H1 (cell line): ENCODE data around the gene METRNL. TPM values are rescaled to one million over a fixed set of nuclear protein-coding genes. Genes with fewer than 3 reads are reported as not detected.
A peak's percentile ranks its signal among the peaks of the same experiment; 100 is the strongest.

ENCODE experiments used
- CTCF ChIA-PET: fragments of 300-600 bp; sonication (Branson Sonifier 250); formaldehyde crosslinking; loops from one replicate; lab custom pipeline; 2021; ENCODE audit not compliant: partially characterized antibody; lab: Charles Lee
- POLR2A ChIA-PET: fragments of 300-600 bp; sonication (Branson Sonifier 250); formaldehyde crosslinking; loops from one replicate; lab custom pipeline; 2021; ENCODE audit warnings: inconsistent platforms; ENCODE audit not compliant: partially characterized antibody; lab: Charles Lee
- DNase-seq, 2 experiments: peaks; one replicate each; pipeline versions ENCODE4 v3.0.0 to v3.0.0-alpha.2; 2010 to 2022; ENCODE audit warnings: low spot score in 2 of 2, low read depth in 1 of 2, mixed read lengths in 1 of 2
- FAIRE-seq: peaks from 2 replicates; lab custom pipeline; 2011; peaks lifted over from hg19 to GRCh38; lab: Jason Lieb, UNC
- H2AFZ ChIP-seq: 2 replicates; pipeline ENCODE4 v1.8.1; 2012; ENCODE audit warnings: low read length, inconsistent platforms
- H2AK5ac ChIP-seq: 2 replicates; pipeline ENCODE4 v1.6.1; 2013; ENCODE audit warnings: low read depth, low read length
- H2BK120ac ChIP-seq: replicated peaks from 2 replicates; pipeline ENCODE3; 2013; ENCODE audit warnings: low read depth, low read length, inconsistent platforms
- H2BK12ac ChIP-seq: 2 replicates; pipeline ENCODE4 v1.6.1; 2013; ENCODE audit warnings: low read depth, low read length
- H2BK15ac ChIP-seq: 2 replicates; pipeline ENCODE4 v1.6.1; 2013; ENCODE audit warnings: low read length
- H2BK20ac ChIP-seq: 2 replicates; pipeline ENCODE4 v1.6.1; 2013; ENCODE audit warnings: low read length
- H2BK5ac ChIP-seq: 2 replicates; pipeline ENCODE4 v1.6.1; 2013; ENCODE audit warnings: low read depth, low read length
- H3K14ac ChIP-seq: 2 replicates; pipeline ENCODE4 v1.6.1; 2013; ENCODE audit warnings: inconsistent platforms; ENCODE audit not compliant: insufficient read length
- H3K18ac ChIP-seq: 2 replicates; pipeline ENCODE4 v1.6.1; 2013; ENCODE audit warnings: low read length; ENCODE audit errors: extremely low read depth
- H3K23ac ChIP-seq: 2 replicates; pipeline ENCODE4 v1.6.1; 2013; ENCODE audit warnings: inconsistent platforms; ENCODE audit not compliant: insufficient read length
- H3K23me2 ChIP-seq: 2 replicates; pipeline ENCODE4 v1.6.1; 2013; ENCODE audit warnings: low read depth, low read length
- H3K27ac ChIP-seq: 2 replicates; pipeline ENCODE4 v1.6.1; 2011; ENCODE audit warnings: low read depth, low read length, inconsistent platforms
- H3K27me3 ChIP-seq, 4 experiments: replicated peaks in 1 of 4; 1 replicate in 1 of 4; 2 replicates in 3 of 4; pipeline versions ENCODE4 v1.6.1 to v1.8.1; 2011 to 2013; ENCODE audit warnings: low read length in 3 of 4, mild to moderate bottlenecking in 3 of 4, inconsistent platforms in 2 of 4, mixed read lengths in 2 of 4, moderate library complexity in 1 of 4; ENCODE audit not compliant: control insufficient read depth in 3 of 4, insufficient read depth in 3 of 4; ENCODE audit errors: extremely low read depth in 1 of 4
- H3K36me3 ChIP-seq, 4 experiments: 2 replicates each; pipeline versions ENCODE4 v1.6.1 to v1.8.1; 2011 to 2013; ENCODE audit warnings: mild to moderate bottlenecking in 4 of 4, low read length in 3 of 4, moderate library complexity in 2 of 4, control low read depth in 1 of 4, inconsistent platforms in 1 of 4; ENCODE audit not compliant: insufficient read depth in 4 of 4, control insufficient read depth in 2 of 4
- H3K4ac ChIP-seq: replicated peaks from 2 replicates; pipeline ENCODE3; 2013; ENCODE audit warnings: low read length, low read depth, mixed read lengths, inconsistent platforms; ENCODE audit not compliant: insufficient read length
- H3K4me1 ChIP-seq, 4 experiments: replicated peaks in 1 of 4; 1 replicate in 1 of 4; 2 replicates in 3 of 4; pipeline versions ENCODE4 v1.6.1 to v1.8.1; 2011 to 2013; ENCODE audit warnings: low read length in 3 of 4, inconsistent platforms in 2 of 4, mixed read lengths in 1 of 4; ENCODE audit not compliant: insufficient read depth in 4 of 4, control insufficient read depth in 3 of 4
- H3K4me2 ChIP-seq, 2 experiments: 2 replicates each; pipeline versions ENCODE4 v1.6.1 to v1.8.1; 2011 to 2013; ENCODE audit warnings: low read depth in 2 of 2, low read length in 2 of 2, control low read depth in 1 of 2, inconsistent platforms in 1 of 2, mild to moderate bottlenecking in 1 of 2; ENCODE audit not compliant: insufficient read depth in 1 of 2
- H3K4me3 ChIP-seq, 4 experiments: fragments of 200-600, 300-600 bp in 1 of 4; sonication (generic), shearing (Covaris generic), sonication (Bioruptor Twin) in 1 of 4; 2 replicates each; pipeline versions ENCODE4 v1.5.1 to v1.8.1; 2011 to 2016; ENCODE audit warnings: low read length in 4 of 4, low read depth in 3 of 4, control low read depth in 2 of 4, inconsistent platforms in 2 of 4, mild to moderate bottlenecking in 2 of 4, mixed read lengths in 1 of 4, moderate library complexity in 1 of 4; ENCODE audit not compliant: insufficient read depth in 2 of 4; ENCODE audit errors: extremely low read depth in 1 of 4
- H3K56ac ChIP-seq: replicated peaks from 2 replicates; pipeline ENCODE3; 2013; ENCODE audit warnings: low read depth, mild to moderate bottlenecking, mixed read lengths, low read length, inconsistent platforms; ENCODE audit not compliant: insufficient read length
- H3K79me1 ChIP-seq: 2 replicates; pipeline ENCODE4 v1.6.1; 2013; ENCODE audit warnings: low read depth, low read length, control low read depth
- H3K79me2 ChIP-seq, 2 experiments: 2 replicates each; pipeline versions ENCODE4 v1.6.1 to v1.8.1; 2012 to 2013; ENCODE audit warnings: low read length in 2 of 2, mild to moderate bottlenecking in 2 of 2, inconsistent platforms in 1 of 2; ENCODE audit not compliant: insufficient read depth in 2 of 2, control insufficient read depth in 1 of 2
- H3K9ac ChIP-seq, 4 experiments: replicated peaks in 1 of 4; 1 replicate in 1 of 4; 2 replicates in 3 of 4; pipeline versions ENCODE4 v1.6.1 to v1.8.1; 2011 to 2013; ENCODE audit warnings: low read depth in 3 of 4, low read length in 3 of 4, control low read depth in 2 of 4, mild to moderate bottlenecking in 2 of 4, moderate library complexity in 2 of 4, inconsistent platforms in 1 of 4; ENCODE audit errors: extremely low read depth in 1 of 4
- H3K9me3 ChIP-seq, 2 experiments: 2 replicates each; pipeline versions ENCODE4 v1.6.1 to v1.8.1; 2012 to 2013; ENCODE audit warnings: mild to moderate bottlenecking in 2 of 2, moderate library complexity in 2 of 2, control low read depth in 1 of 2, inconsistent platforms in 1 of 2, low read depth in 1 of 2, low read length in 1 of 2, mixed read lengths in 1 of 2; ENCODE audit not compliant: insufficient read depth in 2 of 2
- H4K20me1 ChIP-seq, 2 experiments: replicated peaks in 1 of 2; 2 replicates each; pipeline versions ENCODE3 to v1.8.1; 2011 to 2013; ENCODE audit warnings: inconsistent platforms in 2 of 2, low read length in 2 of 2, mild to moderate bottlenecking in 1 of 2; ENCODE audit not compliant: insufficient read depth in 2 of 2, control insufficient read depth in 1 of 2
- H4K5ac ChIP-seq: 2 replicates; pipeline ENCODE4 v1.6.1; 2013; ENCODE audit warnings: low read length, low read depth, mixed read lengths, inconsistent platforms; ENCODE audit not compliant: insufficient read length
- H4K8ac ChIP-seq: 2 replicates; pipeline ENCODE4 v1.8.0; 2013; ENCODE audit warnings: mild to moderate bottlenecking, moderate library complexity, low read length, inconsistent platforms; ENCODE audit not compliant: insufficient read depth; ENCODE audit errors: extremely low read depth
- H4K91ac ChIP-seq: replicated peaks from 2 replicates; pipeline ENCODE3; 2013; ENCODE audit warnings: low read length, mixed read lengths, inconsistent platforms; ENCODE audit not compliant: insufficient read length
- ASH2L ChIP-seq: fragments of 200-600, 300-600 bp; sonication (generic); IDR thresholded peaks from one replicate; pipeline ENCODE4 v1.7.1; 2017; ENCODE audit warnings: low read length
- BCL11A ChIP-seq, 2 experiments: IDR thresholded peaks; one replicate each; pipeline ENCODE4 v1.6.1; 2011; ENCODE audit warnings: low read depth in 2 of 2, low read length in 2 of 2, mild to moderate bottlenecking in 2 of 2
- CEBPB ChIP-seq: IDR thresholded peaks from 2 replicates; pipeline ENCODE4 v1.6.1; 2012; ENCODE audit warnings: low read depth, low read length
- CHD2 ChIP-seq: IDR thresholded peaks from 2 replicates; pipeline ENCODE4 v1.6.1; 2012; ENCODE audit warnings: low read length, improper control_type of control experiment
- CREB1 ChIP-seq: IDR thresholded peaks from 2 replicates; pipeline ENCODE4 v1.6.1; 2012; ENCODE audit warnings: inconsistent platforms
- CTBP2 ChIP-seq: IDR thresholded peaks from 2 replicates; pipeline ENCODE4 v1.7.0; 2011; ENCODE audit warnings: borderline replicate concordance, mild to moderate bottlenecking, moderate library complexity, mixed read lengths, low read length; ENCODE audit not compliant: insufficient read depth, insufficient read length
- FOSL1 ChIP-seq: IDR thresholded peaks from 2 replicates; pipeline ENCODE4 v1.6.1; 2011; ENCODE audit warnings: mild to moderate bottlenecking, low read depth, low read length, moderate library complexity; ENCODE audit not compliant: insufficient read depth
- HDAC6 ChIP-seq: IDR thresholded peaks from one replicate; pipeline ENCODE4 v1.7.1; 2012; ENCODE audit warnings: low read depth, mild to moderate bottlenecking, inconsistent platforms, low read length, moderate library complexity
- KDM1A ChIP-seq: fragments of 200-600, 300-600 bp; sonication (generic); IDR thresholded peaks from 2 replicates; pipeline ENCODE4 v1.7.1; 2016; ENCODE audit warnings: mild to moderate bottlenecking, low read length, borderline replicate concordance
- KDM4A ChIP-seq: IDR thresholded peaks from one replicate; pipeline ENCODE4 v1.7.1; 2012; ENCODE audit warnings: low read depth, mild to moderate bottlenecking, moderate library complexity, low read length, inconsistent platforms; ENCODE audit not compliant: severe bottlenecking
- MAFK ChIP-seq: IDR thresholded peaks from 2 replicates; pipeline ENCODE4 v1.6.1; 2012; ENCODE audit warnings: low read depth, mild to moderate bottlenecking, improper control_type of control experiment, low read length
- SP4 ChIP-seq: IDR thresholded peaks from 2 replicates; pipeline ENCODE4 v1.6.1; 2012; ENCODE audit warnings: low read length, inconsistent platforms
- TCF12 ChIP-seq: IDR thresholded peaks from 2 replicates; pipeline ENCODE4 v1.6.1; 2011; ENCODE audit warnings: low read depth, mild to moderate bottlenecking, low read length
- YY1 ChIP-seq: IDR thresholded peaks from 2 replicates; pipeline ENCODE4 v1.6.1; 2011; ENCODE audit warnings: low read depth, mild to moderate bottlenecking, low read length
- WGBS, 2 experiments: shearing (Covaris generic) in 1 of 2; methylation state at CpG; one replicate each; pipeline versions ENCODE4 v1.1.6 to v1.1.7; 2013 to 2015; ENCODE audit warnings: low lambda C conversion rate in 2 of 2, mixed read lengths in 2 of 2, inconsistent platforms in 1 of 2, low coverage in 1 of 2, missing lambda C conversion rate in 1 of 2; ENCODE audit not compliant: insufficient replicate concordance in 2 of 2, insufficient coverage in 1 of 2, insufficient read length in 1 of 2; ENCODE audit errors: extremely low coverage in 1 of 2, missing lambda C conversion rate in 1 of 2; 5-methylcytosine and 5-hydroxymethylcytosine counted together
- polyA plus RNA-seq, 7 experiments: library from polyadenylated mRNA; depleted of rRNA in 3 of 7; stranded (reverse) in 5 of 7; unstranded in 2 of 7; fragments of >200 nt in 5 of 7; fragments of 200-250 nt in 2 of 7; gene quantifications; 1 replicate in 5 of 7; 2 replicates in 1 of 7; 4 replicates in 1 of 7; pipeline versions ENCODE4 v1.2.1 to v1.2.3, GENCODE V29; 2011 to 2013; ENCODE audit warnings: missing spikeins in 2 of 7, mixed read lengths in 2 of 7
- total RNA-seq: library from RNA; stranded (reverse); fragmentation: NEBNext Ultra II Directional; extraction: Animal tissue kit (Norgen Biotek cat#: 25700); gene quantifications from 2 replicates; pipeline ENCODE4 v1.2.1, GENCODE V29; 2021
- TF ChIP-seq, protein P1 (sequence below): IDR thresholded peaks from 2 replicates; pipeline ENCODE4 v1.6.1; 2012; ENCODE audit warnings: inconsistent platforms

The METRNL gene
- total and polyA plus RNA-seq, 2 of the 8 experiments (the other 6 are each of a cell fraction or from before 2014, with no cell fraction given), result 13.9 to 14.2 TPM

DNA sequence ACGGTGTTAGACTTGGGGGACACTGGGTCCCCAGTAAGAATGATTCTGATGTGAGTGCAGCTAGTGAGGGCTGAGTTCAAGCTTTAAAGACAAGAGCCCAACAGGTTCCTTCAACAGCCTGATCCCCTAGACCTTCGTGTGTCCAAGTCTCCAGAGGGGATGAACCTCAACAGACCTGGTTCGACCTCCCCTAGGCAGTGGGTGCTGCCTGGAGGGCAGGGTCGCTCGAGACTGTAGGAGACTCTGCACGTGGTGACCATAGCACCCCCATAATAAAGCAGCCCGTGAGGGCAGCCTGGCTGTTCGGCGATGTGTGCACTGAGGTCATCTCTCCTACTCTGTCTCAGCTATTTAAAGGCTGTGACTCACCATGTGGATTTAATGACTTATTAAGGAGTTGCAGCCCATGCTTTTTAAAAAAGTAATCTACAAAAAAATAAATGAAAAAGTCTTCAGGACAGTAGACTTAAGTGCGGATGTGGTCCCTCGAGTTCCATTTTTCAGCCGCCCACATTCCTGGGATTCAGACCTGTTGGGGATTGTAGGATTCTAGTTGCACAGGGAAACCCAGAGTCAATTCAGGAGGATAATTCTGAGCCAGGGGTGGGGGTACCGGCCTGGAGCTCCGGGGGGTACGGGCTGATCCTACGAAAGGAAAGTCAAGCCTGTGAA is 23.4 kb upstream of the METRNL start:
- H4K91ac ChIP-seq, result no peak overlapping the region
- H3K4me2 ChIP-seq, result no peak overlapping the region
- CTCF ChIA-PET, result no interaction called here
- H3K14ac ChIP-seq, result no peak overlapping the region
- no peak overlapping the region for H3K9ac ChIP-seq
- H2BK120ac ChIP-seq, result no peak overlapping the region
- no peak overlapping the region for H3K18ac ChIP-seq
- WGBS, 2 experiments, result 83% methylated on average over 16 of the region's 16 CpGs; no CpG with 5 or more reads in 1 of the 2 experiments
- H2AK5ac ChIP-seq, result no peak overlapping the region
- no peak overlapping the region for H2BK20ac ChIP-seq
- no peaks in the 10 kb centered on the region for H4K20me1 ChIP-seq
- no peak overlapping the region for H3K4ac ChIP-seq
- no peak overlapping the region for H3K27ac ChIP-seq
- no peak overlapping the region for H2AFZ ChIP-seq
- no peak overlapping the region for H4K5ac ChIP-seq
- no peak overlapping the region for H2BK15ac ChIP-seq
- peak in 1 of 2 experiments; percentile 11 for DNase-seq
- H3K4me3 ChIP-seq, result no peak overlapping the region
- peaks cover 7% of the 10 kb centered on the region; the same call in 1 of the 2 replicates for H3K23me2 ChIP-seq
- no peaks in the 10 kb centered on the region for H3K79me1 ChIP-seq
- no peaks in the 10 kb centered on the region for H3K9me3 ChIP-seq
- no peaks in the 10 kb centered on the region for H3K79me2 ChIP-seq
- POLR2A ChIA-PET, result no interaction called here
- H2BK12ac ChIP-seq, result no peak overlapping the region
- H3K4me1 ChIP-seq, result peaks cover 0 to 9% (median 2%) of the 10 kb centered on the region in 4 experiments; a peak in 4 of 7 replicates
- H2BK5ac ChIP-seq, result no peak overlapping the region
- H4K8ac ChIP-seq, result no peak overlapping the region
- H3K36me3 ChIP-seq, result no peaks in the 10 kb centered on the region
- no peak for FAIRE-seq
- H3K56ac ChIP-seq, result no peak overlapping the region
- no peak overlapping the region for H3K23ac ChIP-seq
- no peaks in the 10 kb centered on the region for H3K27me3 ChIP-seq
- TF ChIP-seq TCF12 (no peak), MAFK (no peak), CHD2 (no peak), SP4 (no peak), FOSL1 (no peak), ASH2L (no peak), BCL11A (IDR thresholded peaks at IDR 0.05; ENCODE audit: low read depth in 2 of 2, low read length in 2 of 2) (no peak), KDM4A (no peak), YY1 (no peak), CREB1 (no peak), HDAC6 (no peak), KDM1A (no peak), CEBPB (no peak), CTBP2 (no peak)
- TF ChIP-seq, protein P1, sequence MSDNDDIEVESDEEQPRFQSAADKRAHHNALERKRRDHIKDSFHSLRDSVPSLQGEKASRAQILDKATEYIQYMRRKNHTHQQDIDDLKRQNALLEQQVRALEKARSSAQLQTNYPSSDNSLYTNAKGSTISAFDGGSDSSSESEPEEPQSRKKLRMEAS, result no peak
